Ovary (tissue), 9 donors: ENCODE results near the gene NEK11. TPM values are rescaled to one million over a fixed set of nuclear protein-coding genes. Genes with fewer than 3 reads are reported as not detected.

Experiments used
- DNase-seq, 5 donors: peaks; one replicate each; pipeline ENCODE4 v3.0.0-alpha.2; 2019 to 2020
- H3K27ac ChIP-seq, 2 donors: fragments of 200-600 bp; one replicate each; pipeline versions ENCODE4 v1.5.1 to v1.8.0; 2019 to 2022
- H3K27me3 ChIP-seq: fragments of 200-600 bp; one replicate; pipeline ENCODE4 v1.8.0; 2022
- H3K36me3 ChIP-seq: fragments of 200-600 bp; sonication (generic); one replicate; pipeline ENCODE4 v1.5.1; 2019
- H3K4me1 ChIP-seq: one replicate; pipeline ENCODE4 v1.8.1; 2013; ENCODE audit warnings: mild to moderate bottlenecking, moderate library complexity; ENCODE audit not compliant: insufficient read depth
- H3K4me3 ChIP-seq: fragments of 200-600 bp; sonication (generic); one replicate; pipeline ENCODE4 v1.5.1; 2017
- H3K9me3 ChIP-seq, 2 donors: fragments of 200-600 bp in 1 of 2; sonication (generic) in 1 of 2; one replicate each; pipeline versions ENCODE4 v1.5.1 to v1.8.1; 2013 to 2019; ENCODE audit warnings: mild to moderate bottlenecking in 1 of 2, moderate library complexity in 1 of 2
- CTCF ChIP-seq, 3 donors: fragments of 450-650 bp in 2 of 3; fragments of 200-600 bp in 1 of 3; IDR thresholded peaks; one replicate each; pipeline versions ENCODE4 v1.5.1 to v1.8.0; 2016 to 2022; ENCODE audit warnings: antibody characterized with exemption in 3 of 3, mild to moderate bottlenecking in 1 of 3
- EP300 ChIP-seq: sonication (generic); formaldehyde crosslinking; IDR thresholded peaks from one replicate; pipeline ENCODE4 v1.6.1; 2017; ENCODE audit warnings: antibody characterized with exemption
- POLR2A ChIP-seq: fragments of 450-650 bp; IDR thresholded peaks from one replicate; pipeline ENCODE4 v1.6.1; 2017; ENCODE audit warnings: antibody characterized with exemption, mild to moderate bottlenecking, moderate library complexity
- WGBS, 3 donors: extraction: QIAGEN DNeasy Blood & Tissue Kit in 1 of 3; methylation state at CpG; one replicate each; pipeline versions ENCODE4 v1.1.5 to v1.1.7; 2013 to 2017; 5-methylcytosine and 5-hydroxymethylcytosine counted together
- intact Hi-C, 4 donors: fragments of 100-400 bp; cut with DNase I; formaldehyde crosslinking; loops; one replicate each; pipeline versions ENCODE4 v1.11.0 to v1.15.1; 2022 to 2023
- polyA plus RNA-seq, 2 donors: library from polyadenylated mRNA; stranded (reverse); fragments of 200-250 nt in 1 of 2; fragments of 350-450 nt in 1 of 2; fragmentation: Illumina TruSeq in 1 of 2; extraction: RNeasy Lipid Tissue Mini Kit (QIAGEN cat#74804) in 1 of 2; gene quantifications; one replicate each; pipeline ENCODE4 v1.2.3, GENCODE V29; 2013 to 2014
- total RNA-seq, 7 donors: library from RNA; depleted of rRNA in 2 of 7; stranded (reverse); fragments of >200 nt in 2 of 7; fragmentation: NEBNext Ultra II Directional in 3 of 7; extraction: Animal tissue kit (Norgen Biotek cat#: 25700) in 3 of 7; gene quantifications; one replicate each; pipeline versions ENCODE4 v1.1.0 to v1.2.4, GENCODE V29; 2016 to 2023
- donor health status: DM: no; HTN: no; CAD: no; lungs with moderate emphysema.
- donor health status: DM: no; HTN: no; CAD: no.
- donor health status: Bipolar disorder and iron deficiency.
- donor health status: DM: yes; HTN: yes; CAD: no.
- donor health status: DM: no; HTN: no; CAD: no.
- donor health status: DM: yes; HTN: yes; CAD: no.

Gene NEK11
- total and polyA plus RNA-seq, 9 donors: 4.9 to 37.3 (median 10.7) TPM

- intact Hi-C loops: no loop called here
- DNase-seq: no peak
- TF ChIP-seq CTCF (IDR thresholded peaks at IDR 0.05) (no peak), POLR2A (no peak), EP300 (no peak)
- Histone ChIP-seq H3K4me1 (no peaks in the 10 kb centered on the region), H3K36me3 (no peaks in the 10 kb centered on the region), H3K4me3 (no peak overlapping the region), H3K9me3 (no peaks in the 10 kb centered on the region), H3K27me3 (no peaks in the 10 kb centered on the region), H3K27ac (no peak overlapping the region)
- WGBS, 3 donors: 73 to 81% (median 81%) methylated on average over 2 of the region's 2 CpGs
Observed at GRCh38 chr3:131390331-131390730, 363.7 kb downstream of the NEK11 start.

DNA sequence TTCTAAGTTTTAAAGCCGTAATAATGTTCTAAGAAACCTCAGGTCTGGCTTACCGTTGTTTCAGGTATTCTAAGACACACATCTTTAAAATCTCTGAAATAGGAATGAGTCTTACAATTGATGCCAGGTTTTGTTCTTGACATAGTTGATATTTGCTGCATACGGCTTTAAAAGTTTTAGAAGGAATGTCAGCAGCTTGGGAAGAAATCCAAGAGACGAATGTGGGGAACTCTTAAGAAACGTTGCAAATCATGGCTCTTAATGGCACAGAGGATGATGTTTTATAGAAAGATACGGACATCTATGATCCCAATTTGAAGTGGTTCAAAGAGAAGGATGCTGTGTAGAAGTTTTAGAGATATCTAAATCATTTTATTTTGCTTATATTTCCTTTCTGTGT, 366.4 kb downstream of the NEK11 start:
- no peaks in the 10 kb centered on the region for H3K9me3 ChIP-seq
- no peak overlapping the region for H3K27ac ChIP-seq
- no peaks in the 10 kb centered on the region for H3K4me1 ChIP-seq
- H3K4me3 ChIP-seq: no peak overlapping the region
- DNase-seq: no peak
- H3K36me3 ChIP-seq: no peaks in the 10 kb centered on the region
- H3K27me3 ChIP-seq: no peaks in the 10 kb centered on the region
- intact Hi-C loops: no loop called here
- TF ChIP-seq EP300 (no peak), CTCF (IDR thresholded peaks at IDR 0.05) (no peak), POLR2A (no peak)
- 32 to 43% (median 36%) methylated on average over 6 of the region's 6 CpGs for WGBS, 3 donors

DNA sequence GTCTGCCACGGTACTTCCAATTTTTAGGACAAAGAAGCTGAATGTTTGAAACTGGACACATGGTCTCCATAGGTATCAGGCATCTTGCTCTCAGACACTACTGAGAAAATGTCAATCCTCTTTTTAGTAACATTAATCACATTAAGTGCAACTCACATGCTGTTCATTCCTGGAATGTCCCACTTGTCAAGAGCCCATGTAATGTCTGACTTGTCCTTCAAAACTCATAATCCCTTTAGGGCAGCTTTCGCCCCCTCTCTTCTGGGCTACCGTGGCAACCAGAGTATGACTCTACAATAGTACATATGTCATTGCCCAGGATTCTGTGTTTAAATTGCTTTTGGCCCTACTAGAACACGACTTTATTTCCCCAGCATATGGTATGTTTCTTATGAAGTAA, 367.2 kb downstream of the NEK11 start:
- TF ChIP-seq POLR2A: no peak
- no peak for TF ChIP-seq CTCF (IDR thresholded peaks at IDR 0.05)
- no peak for TF ChIP-seq EP300
- Histone ChIP-seq H3K27ac (no peak overlapping the region), H3K4me1 (no peaks in the 10 kb centered on the region), H3K4me3 (no peak overlapping the region), H3K9me3 (no peaks in the 10 kb centered on the region), H3K27me3 (no peaks in the 10 kb centered on the region), H3K36me3 (no peaks in the 10 kb centered on the region)
- intact Hi-C loops: no loop called here
- WGBS, 3 donors: 82 to 88% (median 86%) methylated on average over 4 of the region's 4 CpGs
- no peak for DNase-seq

DNA sequence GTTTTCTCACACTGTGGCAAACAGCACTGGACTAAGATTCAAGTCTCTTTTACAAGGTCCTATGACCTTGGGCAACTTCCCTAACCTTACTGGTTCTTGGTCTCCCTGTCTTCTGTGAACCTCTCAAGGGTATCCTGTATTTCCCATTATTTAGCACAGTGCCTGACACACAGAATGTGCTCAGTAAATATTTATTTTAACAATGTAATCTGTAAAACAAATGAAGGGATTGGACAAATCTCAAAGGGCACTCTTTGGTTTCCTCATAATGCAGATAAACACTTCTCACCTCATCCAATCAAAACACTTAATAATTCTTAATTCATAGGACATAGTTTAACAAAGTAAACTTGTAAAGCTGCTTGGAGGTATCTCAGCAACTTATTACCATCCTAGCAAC, 367.7 kb downstream of the NEK11 start:
- intact Hi-C loops: no loop called here
- TF ChIP-seq POLR2A: no peak
- TF ChIP-seq CTCF (IDR thresholded peaks at IDR 0.05): no peak
- TF ChIP-seq EP300: no peak
- Histone ChIP-seq H3K27ac (no peak overlapping the region), H3K4me3 (no peak overlapping the region), H3K36me3 (no peaks in the 10 kb centered on the region), H3K4me1 (no peaks in the 10 kb centered on the region), H3K9me3 (no peaks in the 10 kb centered on the region), H3K27me3 (no peaks in the 10 kb centered on the region)
- DNase-seq: no peak

GRCh38 chr3:131396170-131396569, 369.5 kb downstream of the NEK11 start:
- TF ChIP-seq EP300 (no peak), CTCF (IDR thresholded peaks at IDR 0.05) (no peak), POLR2A (no peak)
- H3K9me3 ChIP-seq: no peaks in the 10 kb centered on the region
- no peak overlapping the region for H3K4me3 ChIP-seq
- no peaks in the 10 kb centered on the region for H3K4me1 ChIP-seq
- no peak overlapping the region for H3K27ac ChIP-seq
- no peak for DNase-seq
- intact Hi-C loops: no loop called here
- H3K27me3 ChIP-seq: no peaks in the 10 kb centered on the region
- H3K36me3 ChIP-seq: no peaks in the 10 kb centered on the region
